ENCODE measurements around the gene ZNF777.

GRCh38 chr7:149478754-149479153 is 17.9 kb upstream of the ZNF777 start:
- TF ChIP-seq CTCF (IDR thresholded peaks at IDR 0.05) (no peak), POLR2AphosphoS5 (IDR thresholded peaks at IDR 0.05; ENCODE audit: low read depth, low read length) (no peak), TCF7L2 (IDR thresholded peaks at IDR 0.05; ENCODE audit: low read depth, low read length) (no peak)

Data from Panc1 (cell line).